HG03175 (cell line): ENCODE results near the gene MED14.
A peak's percentile ranks its signal among the peaks of the same experiment; 100 is the strongest.

Source experiments
- ATAC-seq: cut with Tn5 transposase; IDR thresholded peaks from one replicate; pipeline ENCODE4 v1.9.1; 2021; ENCODE audit warnings: mild to moderate bottlenecking, moderate library complexity; ENCODE audit not compliant: unreplicated experiment

The MED14 gene

DNA sequence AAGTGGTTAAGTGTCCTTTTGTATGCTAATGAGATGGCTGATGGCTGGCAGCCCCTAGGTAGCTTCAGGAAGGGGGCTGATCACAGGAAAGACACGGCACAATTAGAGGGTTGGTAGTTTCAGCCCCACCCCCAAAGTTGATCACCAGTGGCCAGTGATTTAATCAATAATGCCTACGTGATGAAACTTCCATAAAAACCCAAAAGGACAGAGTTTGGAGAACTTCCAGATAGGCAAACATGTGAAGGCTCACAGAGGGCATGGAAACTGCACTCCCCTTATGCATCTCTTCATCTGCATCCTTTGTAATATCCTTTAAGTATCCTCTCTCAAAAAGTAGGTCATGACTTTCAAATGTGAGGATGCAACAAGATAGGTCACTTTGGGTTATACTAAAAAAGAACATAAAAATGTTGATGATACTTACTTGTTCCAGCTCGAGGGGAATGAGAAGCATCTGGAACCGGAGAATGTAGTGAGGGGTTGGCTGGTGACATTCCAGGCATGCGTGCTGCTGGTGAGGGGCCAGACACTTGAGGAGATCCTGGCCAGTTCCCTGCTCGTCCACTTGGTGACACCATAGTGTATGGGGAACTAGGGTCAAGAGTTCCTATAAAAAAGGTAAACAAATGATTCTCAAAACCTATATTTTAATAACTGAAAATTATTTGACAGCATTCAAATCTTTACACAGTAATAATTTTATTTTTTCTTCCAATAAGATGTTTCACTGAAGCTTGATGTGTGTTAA lies 71.3 kb downstream of the MED14 start:
- ATAC-seq = no peak

DNA sequence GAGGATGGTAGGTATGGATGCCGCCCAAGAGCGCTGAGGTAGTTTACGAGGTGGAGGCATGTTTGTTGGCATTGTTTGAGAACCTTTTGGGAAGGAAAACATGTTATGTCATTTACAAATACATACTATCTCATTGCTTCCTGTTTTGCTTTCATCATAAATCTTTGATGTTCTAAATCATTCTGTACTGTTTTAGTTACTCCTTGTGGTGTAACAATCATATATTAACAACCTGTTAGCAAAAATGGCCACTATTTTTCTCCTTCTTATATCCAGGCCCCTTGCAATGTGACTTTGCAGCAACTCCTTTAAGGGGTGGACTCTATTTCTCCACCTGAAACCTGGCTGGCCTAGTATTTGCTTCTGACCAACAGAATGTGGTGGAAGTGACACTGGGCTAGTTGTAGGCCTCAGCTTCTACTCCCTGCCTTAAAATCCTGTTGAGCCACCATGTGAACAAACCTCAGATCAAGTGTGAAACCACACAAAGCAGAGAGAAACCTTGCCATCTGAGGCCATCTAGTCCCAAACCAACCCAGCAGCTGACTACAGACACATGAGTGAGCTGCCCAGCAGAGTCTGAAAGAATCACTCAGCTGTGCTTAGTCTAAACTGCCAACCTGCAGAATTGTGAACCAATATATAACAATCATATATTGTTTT lies 72.1 kb downstream of the MED14 start:
- peak; percentile 70 for ATAC-seq

DNA sequence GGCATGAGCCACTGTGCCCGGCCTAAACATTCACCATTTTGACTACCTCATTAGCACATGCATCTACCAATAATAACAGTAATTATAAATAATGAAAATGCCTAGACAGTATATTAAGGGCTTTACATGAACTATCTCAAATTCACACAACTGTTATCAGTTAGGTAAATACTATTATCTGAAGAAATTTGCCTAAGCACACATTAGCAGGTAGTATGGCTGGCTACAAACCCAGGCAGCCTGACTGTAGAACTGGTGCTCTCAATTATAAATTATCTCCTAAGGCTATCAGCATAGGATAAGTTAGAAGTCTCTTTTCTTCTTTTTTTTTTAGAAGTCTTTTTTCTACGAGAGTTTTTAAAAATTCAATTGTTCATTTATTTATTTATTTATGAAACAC lies 73.9 kb downstream of the MED14 start:
- ATAC-seq = no peak

DNA sequence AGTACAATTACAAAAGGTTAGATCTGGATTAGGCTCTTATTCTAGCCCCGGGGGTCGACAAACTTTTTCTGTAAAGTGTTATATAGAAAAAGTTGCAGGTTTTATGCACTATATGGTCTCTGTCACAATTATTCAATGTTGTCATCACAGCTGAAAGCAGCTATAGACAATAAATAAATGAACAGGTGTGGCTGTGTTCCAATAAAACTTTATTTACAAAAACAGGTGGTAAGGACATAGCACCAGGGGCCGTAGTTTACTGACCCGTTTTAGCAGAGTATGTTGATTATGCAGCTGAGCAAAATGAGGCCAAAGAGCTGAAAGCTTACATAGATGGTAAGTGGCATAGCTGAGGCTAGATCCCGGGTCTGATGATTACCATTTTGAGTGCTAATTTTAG lies 75.0 kb downstream of the MED14 start:
- no peak for ATAC-seq

DNA sequence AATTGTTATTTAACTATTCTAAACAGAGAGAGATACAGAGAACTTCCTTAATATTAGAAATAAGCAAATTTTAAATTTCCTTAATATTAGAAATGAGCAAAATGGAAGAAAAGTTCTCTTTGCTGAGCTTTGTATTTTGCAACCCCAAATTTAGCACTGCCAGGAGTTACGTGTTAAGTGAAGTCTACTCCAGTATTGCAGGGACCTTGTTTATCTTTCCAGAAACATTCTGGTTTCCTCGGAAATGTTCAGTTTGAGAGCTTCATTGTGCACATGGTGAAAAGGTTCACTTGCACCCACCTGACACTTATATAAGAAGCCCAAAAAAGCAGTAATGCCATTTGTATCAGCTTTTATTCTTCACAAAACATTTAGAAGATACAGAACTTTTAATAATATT lies 81.8 kb downstream of the MED14 start:
- no peak for ATAC-seq

DNA sequence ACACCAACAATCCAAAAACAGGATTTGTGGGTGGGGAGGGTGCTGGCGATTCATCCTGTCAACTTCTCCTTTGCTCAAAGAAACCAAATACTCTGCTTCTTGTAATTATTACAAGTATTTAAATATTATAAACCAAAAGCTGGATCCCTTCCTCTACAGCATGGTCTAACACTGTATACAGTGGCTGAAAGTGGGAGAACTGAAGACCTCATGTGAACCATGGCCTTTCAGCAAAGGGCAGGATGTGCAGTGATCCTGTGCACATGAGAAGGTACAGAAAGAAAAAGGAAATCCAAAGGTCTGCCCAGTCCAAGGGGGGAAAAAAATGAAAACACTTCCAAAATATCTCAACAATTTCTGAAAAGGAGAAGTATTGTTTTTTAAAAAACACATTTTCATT lies 82.7 kb downstream of the MED14 start:
- no peak for ATAC-seq

DNA sequence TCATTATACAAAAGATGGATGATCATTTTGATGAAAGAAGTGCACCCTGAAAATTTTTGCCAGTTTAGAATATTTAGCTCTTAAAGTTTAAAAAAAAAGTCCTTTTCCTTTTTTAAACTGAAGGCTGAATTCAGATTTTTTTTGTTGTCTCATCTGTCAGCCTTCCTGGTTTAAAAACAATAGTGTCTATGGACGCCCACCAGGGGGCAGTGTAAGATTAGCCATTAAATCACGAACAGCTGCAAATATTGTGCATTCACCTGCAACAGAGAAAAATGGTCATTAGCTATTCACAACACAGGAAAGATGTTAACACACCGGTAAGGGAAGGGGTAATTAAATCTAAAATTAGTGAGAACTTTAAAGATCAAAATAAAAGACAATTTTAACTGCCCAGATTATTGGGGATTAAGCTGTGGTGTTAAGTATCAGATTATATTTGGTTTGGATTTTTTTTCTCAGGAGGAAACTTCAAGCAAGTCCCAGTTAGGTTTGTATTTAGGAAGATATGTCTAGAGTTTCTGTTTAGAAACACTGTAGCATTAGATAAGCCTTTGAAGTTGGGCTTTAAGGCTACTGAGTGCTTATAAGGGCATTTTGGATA lies 83.6 kb downstream of the MED14 start:
- no peak for ATAC-seq

- peak; percentile 63 for ATAC-seq
These were observed 87.8 kb downstream of the MED14 start, which contains the start of gene CXorf38 for GRCh38 chrX:40647307-40648197. Gene CXorf38, minus strand, starts transcription at chrX:40647561. Its CDS starts 41 bp downstream, at chrX:40647520.

DNA sequence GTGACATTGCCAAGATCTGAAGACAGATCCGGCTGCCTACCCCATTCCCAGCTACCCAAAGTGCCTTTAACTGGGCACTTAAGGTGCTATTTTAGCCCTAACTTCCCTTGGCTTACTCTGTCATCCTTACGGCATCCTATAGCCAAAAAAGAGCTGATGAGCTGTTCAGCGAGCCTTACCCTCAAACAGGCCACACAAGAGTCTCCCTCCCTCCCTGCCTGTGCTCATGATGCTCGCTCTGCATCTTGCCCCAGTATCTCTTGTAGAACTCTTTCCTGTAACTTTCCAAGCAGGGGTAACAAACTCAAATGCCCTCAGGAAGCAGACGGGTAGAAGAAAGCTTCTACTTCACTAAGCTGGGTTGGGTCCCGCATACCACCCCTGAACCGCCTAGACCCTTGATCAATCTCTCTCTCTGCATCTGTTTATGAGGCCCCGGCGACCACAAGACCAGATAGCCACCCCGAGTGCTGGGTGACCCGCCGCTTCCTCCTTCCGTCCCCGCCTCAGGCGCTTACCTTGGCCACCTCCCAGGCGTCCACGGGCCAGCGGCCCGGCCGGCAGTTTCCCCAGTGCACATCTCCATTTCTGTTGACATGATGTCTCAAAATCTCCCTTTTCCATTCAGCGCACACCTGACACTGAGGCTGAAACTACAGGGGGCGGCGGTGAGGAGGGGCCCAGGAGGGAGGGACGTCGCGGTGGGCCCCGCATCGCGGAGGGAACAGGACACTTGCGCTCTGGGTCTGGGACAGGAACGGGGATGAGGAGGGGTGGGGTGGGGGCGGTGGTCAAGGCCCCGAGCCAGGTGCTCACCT lies 88.6 kb downstream of the MED14 start:
- ATAC-seq = peak; percentile 19

DNA sequence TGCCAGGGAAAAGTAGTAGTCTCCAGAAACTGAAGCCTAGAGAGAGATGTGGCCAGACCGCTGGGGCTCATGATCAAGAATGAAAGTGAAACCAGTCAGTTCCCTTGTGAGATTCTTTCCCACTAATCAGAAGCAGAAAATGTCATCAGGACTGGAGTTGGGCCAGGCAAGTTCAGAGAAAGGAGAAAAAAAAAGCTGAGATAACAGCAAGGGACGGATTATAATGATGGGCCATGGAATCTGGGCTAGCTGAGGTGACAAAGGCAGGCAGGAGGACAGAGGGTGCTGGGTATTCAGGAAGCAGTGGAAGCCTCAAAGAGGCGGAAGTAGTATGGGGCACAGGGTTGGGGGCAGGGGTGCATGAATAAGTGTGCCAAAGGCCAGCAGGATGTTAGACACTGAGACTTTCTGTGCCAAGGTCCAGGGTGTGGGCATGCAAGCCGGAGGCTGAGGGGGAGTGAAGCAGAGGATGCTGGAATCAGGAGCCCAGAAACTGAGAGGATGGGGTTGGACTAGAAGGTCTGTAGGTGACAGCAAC lies 90.5 kb downstream of the MED14 start:
- ATAC-seq = peak; percentile 36

DNA sequence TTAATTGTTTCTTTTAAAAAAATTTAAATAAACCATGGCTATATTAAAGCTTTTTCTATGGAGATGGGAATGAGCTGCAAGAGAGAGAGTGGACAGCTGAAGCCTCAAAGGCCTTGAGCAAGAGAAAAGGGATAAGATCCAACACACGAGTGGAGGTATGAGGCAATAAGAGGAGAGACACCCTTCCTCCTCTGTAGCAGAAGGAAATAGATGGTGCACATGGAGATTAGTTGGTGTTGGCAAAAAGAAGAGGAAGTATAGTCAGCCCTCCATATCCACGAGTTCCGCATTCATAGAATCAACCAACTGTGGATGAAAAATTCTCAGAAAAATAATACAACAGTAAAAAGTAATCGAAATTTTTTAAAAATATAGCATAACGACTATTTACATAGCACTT lies 91.2 kb downstream of the MED14 start:
- no peak for ATAC-seq

- ATAC-seq = no peak
These were observed 97.7 kb downstream of the MED14 start for GRCh38 chrX:40637687-40638086.

DNA sequence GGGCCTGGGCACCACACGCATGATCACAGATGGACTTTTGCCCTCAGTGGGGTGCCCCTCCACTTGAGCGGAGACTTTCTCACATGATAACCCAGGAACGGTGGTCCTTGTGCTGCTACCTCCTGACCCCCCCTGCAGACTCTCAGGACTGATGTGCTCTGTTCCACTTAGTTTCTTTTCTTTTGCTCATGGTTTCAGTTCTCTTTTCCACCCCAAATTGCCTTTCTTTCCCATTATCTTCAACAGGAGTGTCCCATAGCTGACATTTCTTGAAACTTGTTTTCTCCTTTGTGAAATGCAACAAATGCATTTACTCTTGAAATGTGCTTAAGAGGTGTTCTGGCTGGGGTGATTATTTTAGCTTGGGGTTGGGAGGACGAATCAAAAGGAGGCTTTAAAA lies 103.1 kb downstream of the MED14 start:
- ATAC-seq = no peak

- ATAC-seq = no peak
These were observed 106.8 kb downstream of the MED14 start for GRCh38 chrX:40628506-40628905.

- no peak for ATAC-seq
These were observed 110.0 kb downstream of the MED14 start for GRCh38 chrX:40625294-40625693.

DNA sequence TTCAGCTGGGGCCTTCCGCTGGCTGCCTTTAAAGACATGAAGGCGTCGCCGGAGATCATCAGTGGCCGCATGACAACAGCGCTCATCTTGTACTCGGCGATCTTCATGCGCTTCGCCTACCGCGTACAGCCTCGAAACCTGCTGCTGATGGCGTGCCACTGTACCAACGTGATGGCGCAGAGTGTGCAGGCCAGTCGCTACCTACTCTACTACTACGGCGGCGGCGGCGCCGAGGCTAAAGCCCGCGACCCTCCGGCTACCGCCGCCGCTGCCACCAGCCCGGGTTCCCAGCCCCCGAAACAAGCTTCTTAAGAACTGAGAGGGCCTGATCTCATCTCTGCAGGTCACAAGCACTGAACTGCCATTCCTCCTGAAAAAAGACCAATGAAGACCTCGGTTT lies 111.7 kb downstream of the MED14 start:
- ATAC-seq = no peak

DNA sequence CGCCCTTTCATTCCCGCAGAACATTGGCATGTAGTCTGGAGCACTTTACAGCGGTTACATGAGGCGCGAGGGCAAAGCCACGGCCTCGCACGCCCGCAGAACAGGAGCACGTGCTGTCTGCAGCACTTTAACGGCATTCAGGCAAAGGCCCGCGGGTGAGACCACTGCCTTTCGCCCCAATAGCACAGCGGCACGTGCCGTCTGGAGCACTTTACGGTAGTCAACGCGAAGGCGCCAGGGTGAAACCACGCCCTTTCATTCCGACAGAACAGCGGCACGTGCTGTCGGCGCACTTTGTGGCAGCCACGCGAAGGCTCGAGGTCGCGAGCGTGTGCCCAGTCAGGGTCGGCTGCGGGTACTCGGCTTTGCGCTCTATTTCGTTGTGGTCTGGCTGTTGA lies 112.2 kb downstream of the MED14 start, which contains the start of gene MPC1L:
TSS of gene MPC1L (plus strand) at position 290 of the 398 bp plus-strand sequence. CDS start 138 bp downstream, outside the sequence.
- ATAC-seq = no peak

- no peak for ATAC-seq
These were observed 112.7 kb downstream of the MED14 start for GRCh38 chrX:40622479-40623138.

DNA sequence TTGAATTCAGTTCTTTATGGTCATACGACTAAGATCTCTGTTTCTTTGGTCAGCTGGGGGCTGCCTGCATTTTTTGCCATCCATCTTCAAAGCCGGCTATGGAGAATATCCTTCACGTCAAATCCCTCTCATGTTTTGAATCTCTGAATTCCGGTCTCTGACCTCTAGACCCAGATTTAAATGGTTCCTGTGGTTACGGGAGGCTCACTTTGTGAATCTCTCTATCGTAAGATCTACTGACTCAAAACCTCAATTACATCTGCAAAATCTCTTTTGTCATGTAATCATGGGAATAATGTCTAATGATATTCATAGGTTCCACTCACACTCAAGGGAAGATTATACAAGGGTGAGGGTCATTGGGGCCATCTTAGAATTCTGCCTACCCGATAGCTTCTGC lies 117.8 kb downstream of the MED14 start:
- no peak for ATAC-seq
